NCI-H446 treated with DMSO at 0.1 percent for 48 hours (cell line): ENCODE measurements around the gene SLC26A8.
"Not testable (repeated sequence)": the region's sequence is repeated elsewhere in the genome, so short reads cannot be mapped to it uniquely, and the experiment has no call there.

ENCODE experiments used
- DNase-seq: peaks from one replicate; lab custom pipeline; 2025; lab: John Stamatoyannopoulos, UW

Gene SLC26A8

DNA sequence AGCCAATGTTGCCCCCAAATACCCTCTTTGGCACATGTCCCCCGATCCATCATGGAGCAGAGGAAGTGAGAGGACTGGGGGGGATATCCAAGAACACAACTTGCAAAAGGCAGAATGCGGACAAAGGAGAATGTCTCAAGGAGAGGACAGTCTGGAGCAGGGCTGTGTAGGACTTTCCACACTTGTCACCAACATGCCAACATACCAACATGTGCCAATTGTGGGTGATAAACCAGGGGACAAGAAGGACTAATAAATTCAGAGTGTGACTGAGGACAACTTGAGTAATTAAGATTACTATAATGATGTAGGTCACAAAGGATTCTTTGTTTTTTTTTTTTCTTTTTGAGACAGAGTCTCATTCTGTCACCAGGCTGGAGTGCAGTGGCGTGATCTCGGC is 8.8 kb downstream of the SLC26A8 start:
- no peak for DNase-seq

DNA sequence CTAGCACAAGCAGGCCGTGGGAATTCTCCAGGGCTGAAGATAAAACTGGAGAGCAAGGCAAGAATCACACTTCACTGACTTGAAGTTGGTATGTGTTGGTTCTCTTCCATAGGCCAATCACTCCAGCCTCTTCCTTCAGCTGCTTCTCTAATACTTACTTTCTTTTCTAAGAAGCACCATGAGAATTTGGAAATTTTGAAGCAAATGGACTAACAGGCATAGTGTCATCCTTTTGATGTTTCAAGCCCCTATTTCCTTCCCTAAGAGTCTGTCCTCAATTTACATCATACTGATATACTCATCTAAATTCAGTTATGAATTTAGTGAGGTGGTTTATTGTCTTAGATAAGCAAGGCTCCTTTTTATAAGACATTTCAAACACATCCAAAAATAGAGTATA is 24.0 kb downstream of the SLC26A8 start:
- no peak for DNase-seq

- no peak for DNase-seq
Measured at GRCh38 chr6:35993150-35993549, 31.3 kb downstream of the SLC26A8 start.

GRCh38 chr6:35988047-35988446 is 36.4 kb downstream of the SLC26A8 start:
- not testable (repeated sequence) for DNase-seq

GRCh38 chr6:35984701-35985100 is 39.7 kb downstream of the SLC26A8 start:
- no peak for DNase-seq

DNA sequence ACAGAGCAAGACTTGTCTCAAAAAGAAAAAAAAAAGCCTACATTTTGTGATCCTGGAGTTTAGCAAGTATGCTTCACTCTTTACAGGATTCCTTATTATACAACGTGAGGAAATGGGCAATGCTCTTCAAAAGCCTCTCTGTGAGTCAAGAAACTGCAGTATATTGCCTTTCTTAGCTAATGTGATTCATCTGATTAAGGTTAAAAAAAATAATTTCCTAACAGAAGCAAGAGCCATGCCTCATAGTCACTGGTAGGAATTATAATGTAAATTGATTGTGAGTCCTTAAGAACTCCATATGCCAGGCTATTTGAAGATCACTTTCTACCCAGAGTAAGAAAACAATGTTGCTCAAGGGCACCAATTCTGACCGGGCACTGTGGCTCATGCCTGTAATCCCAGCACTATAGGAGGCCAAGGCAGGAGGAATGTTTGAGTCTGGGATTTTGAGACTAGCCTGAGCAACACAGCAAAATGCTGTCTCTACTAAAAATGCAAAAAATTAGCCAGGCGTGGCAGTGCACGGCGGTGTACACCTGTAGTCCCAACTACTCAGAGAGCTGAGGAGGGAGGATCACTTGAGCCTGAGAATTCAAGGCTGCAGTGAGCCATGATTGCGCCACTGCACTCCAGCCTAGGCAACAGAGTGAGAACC is 43.3 kb downstream of the SLC26A8 start:
- DNase-seq: no peak

DNA sequence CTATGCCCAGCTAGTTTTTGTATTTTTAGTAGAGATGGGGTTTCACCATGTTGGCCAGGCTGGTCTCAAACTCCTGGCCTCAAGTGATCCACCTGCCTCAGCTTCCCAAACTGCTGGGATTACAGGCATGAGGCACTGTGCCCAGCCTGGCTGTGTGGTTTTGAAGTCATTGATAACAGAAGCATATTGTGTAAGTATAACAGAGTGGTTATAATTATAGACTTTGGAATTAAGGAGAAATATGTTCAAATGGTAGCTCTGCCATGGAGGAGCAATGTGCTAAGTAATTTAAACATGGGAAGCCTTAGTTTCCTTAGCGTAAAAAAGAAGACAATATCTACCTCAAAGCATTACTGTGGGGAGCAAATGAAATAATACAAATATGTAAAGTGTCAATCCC is 44.3 kb downstream of the SLC26A8 start:
- DNase-seq: not testable (repeated sequence)

DNA sequence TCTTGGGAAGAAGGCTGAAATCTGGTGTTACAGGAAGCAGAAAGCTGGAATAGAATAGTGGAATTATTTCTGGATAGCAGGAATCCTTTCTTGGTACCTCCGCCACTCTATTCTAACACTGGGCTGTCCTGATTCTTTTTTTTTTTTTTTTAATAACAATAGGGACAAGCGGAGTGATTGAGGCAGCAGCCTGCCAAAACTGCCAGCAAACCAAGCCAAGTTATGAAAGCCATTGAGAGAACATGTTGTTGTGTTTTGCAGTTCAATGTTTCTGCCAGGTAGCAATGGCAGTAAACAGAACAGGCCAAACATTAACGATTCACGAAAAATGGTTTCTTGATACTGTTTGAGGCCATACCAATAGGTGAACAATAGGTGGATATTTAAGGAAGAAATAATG is 47.1 kb downstream of the SLC26A8 start:
- DNase-seq: peak; percentile 3

DNA sequence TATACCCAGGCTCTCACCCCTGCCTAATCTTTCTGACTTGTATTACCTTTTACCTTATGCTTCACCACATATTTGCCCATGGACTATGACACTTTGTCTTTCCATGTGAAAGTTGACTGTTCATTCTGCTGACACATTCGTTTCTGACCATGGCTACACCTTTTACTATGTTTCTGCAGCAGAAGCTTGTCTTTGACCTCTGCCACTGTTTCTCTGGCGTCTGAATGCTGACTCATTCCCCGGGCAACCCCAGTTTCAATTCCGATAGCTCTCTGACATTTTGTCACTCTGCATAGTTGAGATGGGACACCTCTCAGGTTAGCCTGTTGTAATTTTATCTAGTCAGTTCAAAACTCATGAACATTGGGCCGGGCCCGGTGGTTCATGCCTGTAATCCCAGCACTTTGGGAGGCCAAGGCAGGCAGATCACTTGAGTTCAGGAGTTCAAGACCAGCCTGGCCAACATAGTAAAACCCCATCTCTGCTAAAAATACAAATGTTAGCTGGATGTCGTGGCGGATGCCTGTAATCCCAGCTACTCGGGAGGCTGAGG is 50.7 kb downstream of the SLC26A8 start:
- no peak for DNase-seq

- peak; percentile 94 for DNase-seq
Measured at GRCh38 chr6:35972471-35973367, 51.7 kb downstream of the SLC26A8 start.

DNA sequence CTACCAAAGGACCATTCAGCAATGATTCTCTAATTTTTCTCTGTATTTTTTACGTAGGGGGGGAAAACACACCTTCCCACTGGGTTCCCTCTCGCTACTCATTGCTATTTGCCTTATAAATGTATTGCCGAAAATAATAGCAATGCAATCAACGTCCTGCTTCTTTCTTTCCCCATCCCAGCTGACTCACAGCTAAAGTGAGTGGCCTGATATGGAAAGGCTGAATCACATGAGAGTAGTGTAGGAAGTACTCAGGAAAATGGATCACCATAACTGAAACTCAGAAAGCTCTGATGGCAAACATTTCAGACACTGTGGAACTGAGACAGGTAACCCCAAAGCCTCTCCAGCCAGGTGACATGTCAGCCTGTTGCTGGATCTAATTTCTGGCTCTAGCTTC is 54.3 kb downstream of the SLC26A8 start:
- DNase-seq: no peak

GRCh38 chr6:35969646-35970045 is 54.8 kb downstream of the SLC26A8 start:
- DNase-seq: no peak

DNA sequence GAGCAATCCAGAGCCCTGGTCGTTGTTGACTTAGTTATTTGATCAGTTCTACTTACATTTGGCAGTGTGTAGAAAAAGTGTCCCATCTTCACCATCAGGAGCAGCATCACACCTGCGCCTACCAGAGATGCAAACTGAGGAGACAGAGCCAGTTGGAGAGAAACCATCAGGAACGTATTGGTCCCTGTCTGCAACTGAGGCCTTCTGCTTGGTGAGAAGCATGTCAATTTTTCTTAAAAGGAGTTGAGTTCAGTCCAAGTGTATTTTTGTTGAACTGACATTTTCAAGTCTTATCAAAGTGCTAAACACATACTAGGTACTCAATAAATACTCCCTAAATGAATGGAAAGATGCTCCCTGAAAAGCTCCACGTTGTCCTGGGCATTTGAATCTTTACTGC is 55.6 kb downstream of the SLC26A8 start:
- no peak for DNase-seq

DNA sequence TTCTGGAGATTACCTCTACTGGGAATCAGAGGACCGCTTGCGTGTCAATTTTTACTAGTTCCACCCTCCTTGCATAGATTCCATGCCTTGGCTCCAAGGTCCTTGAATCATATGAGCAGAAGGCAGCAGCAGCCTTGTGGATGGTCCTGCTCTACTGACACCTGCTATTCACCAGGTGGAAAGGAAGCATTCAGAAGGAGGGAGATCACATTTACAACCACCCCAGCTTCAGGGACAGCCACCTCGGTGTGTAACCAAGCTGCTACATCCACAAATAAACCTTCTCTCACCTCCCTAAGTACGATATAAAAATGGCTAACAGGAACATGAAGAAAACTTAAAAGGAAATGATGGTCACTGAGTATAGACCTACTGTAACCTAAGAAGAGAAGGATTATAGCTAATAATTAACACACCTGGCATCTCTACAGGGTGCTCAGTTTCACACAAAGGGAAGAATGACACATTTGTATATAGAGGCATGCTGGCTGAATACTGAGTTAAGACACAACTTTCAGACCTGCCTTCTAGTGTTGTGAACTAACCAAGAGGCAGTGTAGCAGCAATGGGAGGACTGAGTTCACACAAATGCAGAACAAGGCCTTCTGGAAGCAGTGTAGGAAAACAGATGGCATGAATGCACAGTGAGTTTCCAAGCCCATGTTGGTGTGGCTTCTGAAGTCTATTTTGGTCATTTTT is 57.2 kb downstream of the SLC26A8 start:
- DNase-seq: no peak

DNA sequence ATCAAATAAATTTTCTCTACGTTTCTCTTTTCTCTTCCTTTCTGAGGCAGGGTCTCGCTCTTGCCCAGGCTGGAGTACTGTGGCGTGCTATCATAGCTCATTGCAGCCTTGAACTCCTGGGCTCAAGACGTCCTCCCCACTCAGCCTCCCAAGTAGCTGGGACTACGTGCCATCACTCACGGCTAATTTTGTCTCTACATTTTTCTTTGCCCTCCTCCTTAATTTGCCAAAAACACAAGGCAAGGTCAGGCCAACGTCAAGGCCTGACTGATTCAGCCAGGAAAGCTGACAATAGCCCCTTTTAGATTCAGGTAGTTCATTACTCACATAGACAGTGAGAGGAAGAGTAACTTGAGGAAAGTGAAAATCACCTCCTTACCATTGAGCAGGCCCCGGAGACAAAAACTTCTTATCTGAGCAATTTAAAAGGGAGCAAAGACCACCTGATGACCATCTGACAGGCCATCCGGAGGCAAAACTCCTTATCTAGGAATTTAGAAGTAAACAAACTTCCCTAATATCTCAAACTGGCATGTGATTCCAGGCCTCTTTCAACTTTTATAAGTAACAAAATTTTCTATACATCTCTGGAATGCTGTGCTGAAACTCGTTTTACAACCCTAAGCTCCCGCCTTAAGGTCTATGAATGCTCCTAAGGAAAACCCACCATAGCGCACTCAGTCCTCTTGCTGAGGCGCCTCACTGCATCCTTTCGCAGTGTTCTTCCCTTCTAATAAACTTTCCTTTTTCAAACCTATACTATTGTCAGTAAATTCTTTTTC is 61.5 kb downstream of the SLC26A8 start:
- DNase-seq: no peak

DNA sequence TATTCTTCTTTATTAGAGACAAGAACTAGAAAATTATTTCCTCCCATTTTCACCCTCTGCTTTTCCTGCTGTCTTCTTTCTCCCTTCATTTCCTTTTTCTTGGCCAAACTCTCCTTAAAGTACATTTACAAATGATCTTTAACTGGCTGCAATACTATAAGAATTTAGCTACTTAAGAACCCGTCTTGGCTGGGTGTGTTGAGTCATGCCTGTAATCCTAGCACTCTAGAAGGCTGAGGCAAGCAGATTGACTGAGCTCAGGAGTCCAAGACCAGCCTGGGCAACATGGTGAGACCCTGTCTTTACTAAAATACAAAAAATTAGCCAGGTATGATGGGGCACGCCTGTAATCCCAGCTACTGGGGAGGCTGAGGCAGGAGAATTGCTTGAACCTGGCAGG is 64.3 kb downstream of the SLC26A8 start:
- DNase-seq: no peak

DNA sequence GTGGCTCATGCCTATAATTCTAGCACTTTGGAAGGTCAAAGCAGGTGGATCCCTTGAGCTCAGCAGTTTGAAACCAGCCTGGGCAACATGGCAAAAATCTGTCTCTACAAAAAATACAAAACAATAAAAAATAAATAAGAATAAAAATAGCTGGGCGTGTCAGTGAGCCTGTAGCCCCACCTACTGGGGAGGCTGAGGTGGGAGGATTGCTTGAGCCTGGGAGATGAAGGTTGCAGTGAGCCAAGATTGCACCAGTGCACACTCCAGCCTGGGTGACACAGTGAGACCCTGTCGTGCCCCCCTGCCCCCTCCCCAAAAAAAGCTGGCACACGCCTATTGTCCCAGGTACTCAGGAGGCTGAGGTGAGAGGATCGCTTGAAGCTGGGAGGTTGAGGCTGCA is 68.5 kb downstream of the SLC26A8 start:
- no peak for DNase-seq

DNA sequence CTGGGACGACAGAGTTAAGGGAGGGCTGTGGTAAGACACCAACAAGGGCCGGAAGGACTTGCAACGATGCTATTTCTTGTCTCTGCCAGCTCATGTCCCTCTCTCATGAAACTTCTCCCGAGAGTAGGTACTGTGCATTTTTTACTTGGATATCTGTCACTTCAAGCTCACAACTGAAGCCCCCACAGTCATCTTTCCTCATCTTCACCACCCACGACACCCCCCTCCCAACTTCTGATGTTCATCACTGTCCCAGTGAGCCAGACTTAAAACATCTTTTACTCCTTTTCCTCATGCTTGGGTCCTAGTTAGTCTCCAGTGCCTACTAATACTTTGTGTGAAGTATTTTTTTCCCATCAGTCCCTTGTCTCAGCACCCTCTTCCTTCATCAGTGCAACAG is 68.9 kb downstream of the SLC26A8 start:
- no peak for DNase-seq

- DNase-seq: no peak
Measured at GRCh38 chr6:35955071-35955470, 69.4 kb downstream of the SLC26A8 start.

GRCh38 chr6:35954333-35954732 is 70.1 kb downstream of the SLC26A8 start:
- DNase-seq: no peak

DNA sequence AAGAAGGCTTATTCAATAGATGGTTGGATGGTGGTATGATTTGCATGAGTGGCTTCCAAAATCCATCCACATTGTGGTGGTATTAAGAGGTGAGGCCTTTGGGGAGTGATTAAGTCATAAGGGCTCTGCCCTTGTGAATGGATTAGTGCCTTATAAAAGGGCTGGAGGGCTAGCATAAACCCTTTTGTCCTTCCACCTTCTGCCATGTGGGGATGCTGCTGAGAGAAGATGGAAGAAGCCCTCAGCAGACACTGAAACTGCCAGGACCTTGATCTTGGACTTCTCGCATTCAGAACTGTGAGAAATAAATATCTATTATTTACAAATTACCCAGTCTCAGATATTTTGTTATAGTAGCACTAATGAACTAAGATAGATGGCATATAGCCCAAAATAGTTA is 75.7 kb downstream of the SLC26A8 start:
- no peak for DNase-seq

DNA sequence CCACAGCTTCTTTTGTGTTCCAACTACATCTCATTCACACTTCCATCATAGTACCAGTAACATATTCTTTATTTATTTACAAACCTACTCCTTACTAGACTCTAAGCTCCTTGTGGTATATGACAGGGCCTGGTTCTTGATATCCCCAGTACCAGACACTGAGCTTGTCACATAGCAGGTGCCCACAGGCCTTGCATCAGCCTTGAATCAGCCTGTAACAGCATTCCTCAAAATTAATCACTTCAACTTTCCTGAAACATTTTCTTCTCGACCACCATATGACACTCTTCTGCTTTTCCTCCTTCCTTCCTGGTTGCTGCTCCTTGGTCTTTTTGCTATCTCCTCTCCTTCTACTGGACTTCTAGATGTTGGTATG is 78.8 kb downstream of the SLC26A8 start:
- DNase-seq: no peak
